HEK293 (cell line): Measurements from ENCODE around the gene SYNJ2.

ENCODE experiments used
- CTCF ChIP-seq: fragments of 450-650 bp; formaldehyde crosslinking; IDR thresholded peaks from 2 replicates; pipeline ENCODE4 v1.5.1; 2016; ENCODE audit warnings: missing biosample characterization, missing genetic modification characterization
- GLI2 ChIP-seq: fragments of 450-650 bp; formaldehyde crosslinking; IDR thresholded peaks from 2 replicates; pipeline ENCODE4; 2017; ENCODE audit warnings: missing biosample characterization, missing genetic modification characterization, low read depth, borderline replicate concordance
- KLF10 ChIP-seq: fragments of 450-650 bp; IDR thresholded peaks from 2 replicates; pipeline ENCODE4 v1.5.1; 2018; ENCODE audit warnings: missing biosample characterization, mild to moderate bottlenecking, missing genetic modification characterization
- KLF8 ChIP-seq: fragments of 450-650 bp; formaldehyde crosslinking; IDR thresholded peaks from 2 replicates; pipeline ENCODE4 v1.5.1; 2016; ENCODE audit warnings: missing biosample characterization, missing genetic modification characterization
- PRDM10 ChIP-seq: fragments of 450-650 bp; formaldehyde crosslinking; IDR thresholded peaks from 2 replicates; pipeline ENCODE4 v1.5.1; 2016; ENCODE audit warnings: missing biosample characterization, missing genetic modification characterization
- SCRT1 ChIP-seq: fragments of 450-650 bp; formaldehyde crosslinking; IDR thresholded peaks from 2 replicates; pipeline ENCODE4 v1.5.1; 2016; ENCODE audit warnings: missing biosample characterization, missing genetic modification characterization, borderline replicate concordance
- SCRT2 ChIP-seq: fragments of 450-650 bp; formaldehyde crosslinking; IDR thresholded peaks from 2 replicates; pipeline ENCODE4 v1.5.1; 2016; ENCODE audit warnings: missing biosample characterization, missing genetic modification characterization
- YY1 ChIP-seq: fragments of 450-650 bp; formaldehyde crosslinking; IDR thresholded peaks from 2 replicates; pipeline ENCODE4 v1.5.1; 2018; ENCODE audit warnings: missing biosample characterization, missing genetic modification characterization
- ZBTB44 ChIP-seq: fragments of 450-650 bp; IDR thresholded peaks from 2 replicates; pipeline ENCODE4 v1.5.1; 2018; ENCODE audit warnings: missing biosample characterization, mild to moderate bottlenecking, missing genetic modification characterization
- ZBTB8A ChIP-seq: fragments of 450-650 bp; formaldehyde crosslinking; IDR thresholded peaks from 2 replicates; pipeline ENCODE4 v1.5.1; 2016; ENCODE audit warnings: missing biosample characterization, missing genetic modification characterization
- ZFP3 ChIP-seq: fragments of 450-650 bp; formaldehyde crosslinking; IDR thresholded peaks from 2 replicates; pipeline ENCODE4 v1.5.1; 2016; ENCODE audit warnings: low read depth, missing biosample characterization, missing genetic modification characterization
- ZFP37 ChIP-seq: fragments of 450-650 bp; formaldehyde crosslinking; IDR thresholded peaks from 2 replicates; pipeline ENCODE4 v1.5.1; 2016; ENCODE audit warnings: missing biosample characterization, missing genetic modification characterization
- ZNF10 ChIP-seq: fragments of 450-650 bp; formaldehyde crosslinking; IDR thresholded peaks from 2 replicates; pipeline ENCODE4 v1.5.1; 2017; ENCODE audit warnings: missing biosample characterization, missing genetic modification characterization
- ZNF16 ChIP-seq: fragments of 450-650 bp; formaldehyde crosslinking; IDR thresholded peaks from 2 replicates; pipeline ENCODE4 v1.5.1; 2016; ENCODE audit warnings: low read depth, missing biosample characterization, missing genetic modification characterization
- ZNF2 ChIP-seq: fragments of 450-650 bp; formaldehyde crosslinking; IDR thresholded peaks from 2 replicates; pipeline ENCODE4 v1.5.1; 2016; ENCODE audit warnings: missing biosample characterization, missing genetic modification characterization
- ZNF211 ChIP-seq: fragments of 450-650 bp; formaldehyde crosslinking; IDR thresholded peaks from 2 replicates; pipeline ENCODE4 v1.5.1; 2016; ENCODE audit warnings: low read depth, missing biosample characterization, missing genetic modification characterization
- ZNF292 ChIP-seq: fragments of 450-650 bp; formaldehyde crosslinking; IDR thresholded peaks from 2 replicates; pipeline ENCODE4 v1.5.1; 2016; ENCODE audit warnings: low read depth, missing biosample characterization, missing genetic modification characterization, borderline replicate concordance
- ZNF518A ChIP-seq: fragments of 450-650 bp; formaldehyde crosslinking; conservative IDR thresholded peaks from 2 replicates; pipeline ENCODE4 v1.5.1; 2016; ENCODE audit warnings: low read depth, missing biosample characterization, missing genetic modification characterization
- ZNF521 ChIP-seq: fragments of 450-650 bp; formaldehyde crosslinking; IDR thresholded peaks from 2 replicates; pipeline ENCODE4 v1.5.1; 2017; ENCODE audit warnings: missing biosample characterization, mild to moderate bottlenecking, missing genetic modification characterization
- ZNF530 ChIP-seq: fragments of 450-650 bp; formaldehyde crosslinking; IDR thresholded peaks from 2 replicates; pipeline ENCODE4 v1.5.1; 2016; ENCODE audit warnings: low read depth, missing biosample characterization, missing genetic modification characterization
- ZNF645 ChIP-seq: fragments of 450-650 bp; formaldehyde crosslinking; IDR thresholded peaks from 2 replicates; pipeline ENCODE4; 2016; ENCODE audit warnings: missing biosample characterization, missing genetic modification characterization
- ZSCAN16 ChIP-seq: fragments of 450-650 bp; formaldehyde crosslinking; IDR thresholded peaks from 2 replicates; pipeline ENCODE4 v1.5.1; 2016; ENCODE audit warnings: missing biosample characterization, missing genetic modification characterization
- ZSCAN18 ChIP-seq: fragments of 450-650 bp; formaldehyde crosslinking; IDR thresholded peaks from 2 replicates; pipeline ENCODE4 v1.5.1; 2016; ENCODE audit warnings: missing biosample characterization, missing genetic modification characterization
- ZSCAN4 ChIP-seq: fragments of 450-650 bp; formaldehyde crosslinking; IDR thresholded peaks from 2 replicates; pipeline ENCODE4 v1.5.1; 2017; ENCODE audit warnings: missing biosample characterization, missing genetic modification characterization

The SYNJ2 gene

GRCh38 chr6:157982102-157982562, 469 bp downstream of the SYNJ2 start (continued):
- TF ChIP-seq ZFP37 (tag by site-specific recombination) = 0 out of 2 replicates have a peak, but pooled peaks have one; percentile 5
- no peak for TF ChIP-seq ZNF645
- TF ChIP-seq ZBTB8A (tag by site-specific recombination) = peak; percentile 66
- TF ChIP-seq KLF10 (tag by site-specific recombination) = no peak
- no peak; the same call in 1 of the 2 replicates for TF ChIP-seq PRDM10 (tag by site-specific recombination)
- TF ChIP-seq ZNF530 (tag by site-specific recombination) = no peak
- peak; percentile 97 for TF ChIP-seq SCRT2 (tag by site-specific recombination)
- TF ChIP-seq GLI2 (tag by site-specific recombination) = no peak
- TF ChIP-seq ZNF16 (tag by site-specific recombination) = no peak
- no peak for TF ChIP-seq ZSCAN18
- no peak for TF ChIP-seq ZNF292 (tag by site-specific recombination)
- TF ChIP-seq ZNF211 (tag by site-specific recombination) = no peak
- TF ChIP-seq ZSCAN16 (tag by site-specific recombination) = no peak
- TF ChIP-seq YY1 (tag by site-specific recombination) = 0 out of 2 replicates have a peak, but pooled peaks have one; percentile 30
- TF ChIP-seq KLF8 (tag by site-specific recombination) = peak; percentile 29; the same call in 1 of the 2 replicates
- no peak for TF ChIP-seq ZNF518A
- TF ChIP-seq CTCF = no peak
- TF ChIP-seq ZNF10 (tag by site-specific recombination) = no peak
- TF ChIP-seq ZNF2 (tag by site-specific recombination) = no peak
- no peak for TF ChIP-seq ZFP3 (tag by site-specific recombination)
- TF ChIP-seq ZSCAN4 (tag by site-specific recombination) = no peak
- TF ChIP-seq ZBTB44 (tag by site-specific recombination) = no peak
- no peak for TF ChIP-seq SCRT1
- no peak for TF ChIP-seq ZNF521
